Suprapubic skin (tissue), 4 donors: Measurements from ENCODE around the gene ENPP1. TPM values are rescaled to one million over a fixed set of nuclear protein-coding genes. Genes with fewer than 3 reads are reported as not detected.
A peak's percentile ranks its signal among the peaks of the same experiment; 100 is the strongest.

Source experiments
- DNase-seq, 2 donors: peaks; one replicate each; pipeline ENCODE4 v3.0.0-alpha.2; 2019; ENCODE audit warnings: low spot score in 2 of 2
- H3K27ac ChIP-seq: fragments of 200-600 bp; sonication (generic); one replicate; pipeline ENCODE4 v1.5.1; 2019
- H3K27me3 ChIP-seq: fragments of 200-600 bp; sonication (generic); one replicate; pipeline ENCODE4 v1.5.1; 2019
- H3K36me3 ChIP-seq: fragments of 200-600 bp; sonication (generic); one replicate; pipeline ENCODE4 v1.5.1; 2019
- H3K4me1 ChIP-seq: fragments of 200-600 bp; sonication (generic); one replicate; pipeline ENCODE4 v1.5.1; 2019
- H3K4me3 ChIP-seq: fragments of 200-600 bp; sonication (generic); one replicate; pipeline ENCODE4 v1.5.1; 2019; ENCODE audit warnings: mild to moderate bottlenecking
- H3K9me3 ChIP-seq: fragments of 200-600 bp; sonication (generic); one replicate; pipeline ENCODE4 v1.5.1; 2019
- CTCF ChIP-seq, 2 donors: fragments of 200-600 bp in 1 of 2; fragments of 450-650 bp in 1 of 2; sonication (generic) in 1 of 2; IDR thresholded peaks; one replicate each; pipeline ENCODE4 v1.5.1; 2016 to 2019; ENCODE audit warnings: antibody characterized with exemption in 2 of 2, mild to moderate bottlenecking in 1 of 2, moderate library complexity in 1 of 2
- EP300 ChIP-seq: sonication (generic); formaldehyde crosslinking; IDR thresholded peaks from one replicate; pipeline ENCODE4 v1.6.1; 2017; ENCODE audit warnings: antibody characterized with exemption
- POLR2A ChIP-seq, 2 donors: fragments of 450-650 bp; IDR thresholded peaks; one replicate each; pipeline ENCODE4 v1.6.1; 2017; ENCODE audit warnings: antibody characterized with exemption in 2 of 2, mild to moderate bottlenecking in 2 of 2, moderate library complexity in 2 of 2
- POLR2AphosphoS5 ChIP-seq, 3 donors: sonication (generic); formaldehyde crosslinking; IDR thresholded peaks; one replicate each; pipeline ENCODE4 v1.6.1; 2017; ENCODE audit warnings: antibody characterized with exemption in 3 of 3
- WGBS: methylation state at CpG from one replicate; pipeline ENCODE4 v1.1.5; 2018; 5-methylcytosine and 5-hydroxymethylcytosine counted together
- total RNA-seq, 4 donors: library from RNA; depleted of rRNA; stranded (reverse); fragments of >200 nt; gene quantifications; one replicate each; pipeline ENCODE4 v1.1.0, GENCODE V29; 2016

ENPP1 gene
- total RNA-seq, 4 donors from 2014 or later = 2.9 to 9.1 (median 4.0) TPM

GRCh38 chr6:131778169-131778568 lies 29.7 kb upstream of the ENPP1 start:
- H3K9me3 ChIP-seq = no peaks in the 10 kb centered on the region
- no peaks in the 10 kb centered on the region for H3K36me3 ChIP-seq
- H3K27ac ChIP-seq = peak overlapping the region; percentile 58
- WGBS = 59% methylated on average over 1 of the region's 1 CpG
- H3K4me1 ChIP-seq = peaks cover 5% of the 10 kb centered on the region
- no peak for DNase-seq
- H3K27me3 ChIP-seq = no peaks in the 10 kb centered on the region
- H3K4me3 ChIP-seq = no peak overlapping the region
- TF ChIP-seq CTCF (IDR thresholded peaks at IDR 0.05) (no peak), POLR2AphosphoS5 (IDR thresholded peaks at IDR 0.05) (no peak)

GRCh38 chr6:131779304-131779703 lies 28.5 kb upstream of the ENPP1 start:
- Histone ChIP-seq H3K36me3 (no peaks in the 10 kb centered on the region), H3K9me3 (no peaks in the 10 kb centered on the region), H3K4me1 (peaks cover 5% of the 10 kb centered on the region), H3K27me3 (no peaks in the 10 kb centered on the region), H3K27ac (no peak overlapping the region), H3K4me3 (no peak overlapping the region)
- TF ChIP-seq POLR2A (IDR thresholded peaks at IDR 0.05) = no peak
- no peak for TF ChIP-seq EP300
- no peak for TF ChIP-seq CTCF (IDR thresholded peaks at IDR 0.05)
- TF ChIP-seq POLR2AphosphoS5 (IDR thresholded peaks at IDR 0.05) = no peak
- no peak for DNase-seq
- WGBS = 47% methylated on average over 2 of the region's 2 CpGs

GRCh38 chr6:131780600-131780999 lies 27.2 kb upstream of the ENPP1 start:
- no peak for DNase-seq
- Histone ChIP-seq H3K27me3 (no peaks in the 10 kb centered on the region), H3K4me3 (no peak overlapping the region), H3K4me1 (peaks cover 5% of the 10 kb centered on the region), H3K9me3 (no peaks in the 10 kb centered on the region), H3K27ac (no peak overlapping the region), H3K36me3 (no peaks in the 10 kb centered on the region)
- TF ChIP-seq POLR2AphosphoS5 (IDR thresholded peaks at IDR 0.05) (no peak), EP300 (no peak), CTCF (IDR thresholded peaks at IDR 0.05) (no peak), POLR2A (IDR thresholded peaks at IDR 0.05) (no peak)
- WGBS = 92% methylated on average over 11 of the region's 11 CpGs

- no peak overlapping the region for H3K4me3 ChIP-seq
- DNase-seq = no peak
- no peak overlapping the region for H3K27ac ChIP-seq
- H3K36me3 ChIP-seq = no peaks in the 10 kb centered on the region
- no peaks in the 10 kb centered on the region for H3K27me3 ChIP-seq
- WGBS = 75% methylated on average over 3 of the region's 3 CpGs
- no peak for TF ChIP-seq POLR2AphosphoS5 (IDR thresholded peaks at IDR 0.05)
- no peak for TF ChIP-seq CTCF (IDR thresholded peaks at IDR 0.05)
- TF ChIP-seq POLR2A (IDR thresholded peaks at IDR 0.05) = no peak
- no peak for TF ChIP-seq EP300
- no peaks in the 10 kb centered on the region for H3K9me3 ChIP-seq
- peaks cover 5% of the 10 kb centered on the region for H3K4me1 ChIP-seq
Measured at GRCh38 chr6:131781687-131782086, 26.1 kb upstream of the ENPP1 start.

- TF ChIP-seq POLR2AphosphoS5 (IDR thresholded peaks at IDR 0.05) (no peak), POLR2A (IDR thresholded peaks at IDR 0.05) (no peak), CTCF (IDR thresholded peaks at IDR 0.05) (no peak), EP300 (no peak)
- Histone ChIP-seq H3K27me3 (no peaks in the 10 kb centered on the region), H3K4me3 (no peak overlapping the region), H3K36me3 (no peaks in the 10 kb centered on the region), H3K4me1 (peaks cover 5% of the 10 kb centered on the region), H3K27ac (no peak overlapping the region), H3K9me3 (no peaks in the 10 kb centered on the region)
- whole genome bisulfite sequencing = 94% methylated on average over 1 of the region's 1 CpG
- DNase-seq = no peak
Measured at GRCh38 chr6:131782764-131783163, 25.1 kb upstream of the ENPP1 start.
